ENCODE data around the gene PTPRM. TPM values are rescaled to one million over a fixed set of nuclear protein-coding genes. Genes with fewer than 3 reads are reported as not detected.

The PTPRM gene
- total RNA-seq, 1 donor from 2014 or later = 1.00 TPM

DNA sequence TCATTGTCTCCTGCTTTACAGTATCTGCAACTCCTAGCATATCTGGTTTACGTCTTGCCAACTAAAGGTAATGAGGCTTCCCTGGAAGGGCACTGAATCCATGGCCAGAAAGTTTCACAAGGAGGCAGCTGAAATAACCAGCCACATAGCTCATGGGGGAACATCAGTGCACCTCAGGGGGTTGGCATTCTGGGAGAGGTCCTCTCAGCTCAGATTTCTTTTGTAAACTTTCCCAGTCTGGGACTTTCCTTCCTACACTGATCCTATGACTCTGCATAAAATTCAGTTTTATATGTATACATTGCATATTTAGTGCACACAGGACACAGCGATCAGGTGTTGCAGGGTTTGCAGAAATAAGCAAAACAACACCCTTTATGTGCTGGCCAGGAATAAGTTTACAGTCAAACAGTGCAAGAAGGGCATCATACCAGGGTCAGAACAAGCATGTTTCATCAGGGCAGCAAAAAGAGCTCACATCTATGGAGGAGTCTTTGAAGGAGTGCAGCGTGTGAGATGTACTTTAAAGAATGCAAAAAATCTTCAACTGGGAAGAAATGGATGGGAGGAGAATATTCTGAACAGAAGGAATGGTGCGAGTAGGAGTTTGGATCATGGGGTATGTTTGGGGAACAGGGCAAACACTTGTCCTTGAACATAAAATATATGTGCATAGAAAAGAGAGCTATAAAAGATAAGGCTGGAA, 801.5 kb downstream of the PTPRM start:
- ChIA-PET CTCF (no interaction called here), POLR2A (no interaction called here)
- peaks cover 31% of the 10 kb centered on the region for H3K27me3 Mint-ChIP-seq
- no peaks in the 10 kb centered on the region for H3K36me3 Mint-ChIP-seq (ENCODE audit: low read depth)
- intact Hi-C loops (cut with micrococcal nuclease) = no loop called here
- H3K27ac Mint-ChIP-seq = no peak overlapping the region
- no peak overlapping the region for H3K4me3 Mint-ChIP-seq
- DNase-seq (no peak), ATAC-seq (ENCODE audit: low read depth) (no peak)
- TF ChIP-seq, protein P1, sequence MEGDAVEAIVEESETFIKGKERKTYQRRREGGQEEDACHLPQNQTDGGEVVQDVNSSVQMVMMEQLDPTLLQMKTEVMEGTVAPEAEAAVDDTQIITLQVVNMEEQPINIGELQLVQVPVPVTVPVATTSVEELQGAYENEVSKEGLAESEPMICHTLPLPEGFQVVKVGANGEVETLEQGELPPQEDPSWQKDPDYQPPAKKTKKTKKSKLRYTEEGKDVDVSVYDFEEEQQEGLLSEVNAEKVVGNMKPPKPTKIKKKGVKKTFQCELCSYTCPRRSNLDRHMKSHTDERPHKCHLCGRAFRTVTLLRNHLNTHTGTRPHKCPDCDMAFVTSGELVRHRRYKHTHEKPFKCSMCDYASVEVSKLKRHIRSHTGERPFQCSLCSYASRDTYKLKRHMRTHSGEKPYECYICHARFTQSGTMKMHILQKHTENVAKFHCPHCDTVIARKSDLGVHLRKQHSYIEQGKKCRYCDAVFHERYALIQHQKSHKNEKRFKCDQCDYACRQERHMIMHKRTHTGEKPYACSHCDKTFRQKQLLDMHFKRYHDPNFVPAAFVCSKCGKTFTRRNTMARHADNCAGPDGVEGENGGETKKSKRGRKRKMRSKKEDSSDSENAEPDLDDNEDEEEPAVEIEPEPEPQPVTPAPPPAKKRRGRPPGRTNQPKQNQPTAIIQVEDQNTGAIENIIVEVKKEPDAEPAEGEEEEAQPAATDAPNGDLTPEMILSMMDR (IDR thresholded peaks at IDR 0.05) = no peak
- H3K9me3 Mint-ChIP-seq = no peaks in the 10 kb centered on the region
- H3K4me1 Mint-ChIP-seq = no peaks in the 10 kb centered on the region

DNA sequence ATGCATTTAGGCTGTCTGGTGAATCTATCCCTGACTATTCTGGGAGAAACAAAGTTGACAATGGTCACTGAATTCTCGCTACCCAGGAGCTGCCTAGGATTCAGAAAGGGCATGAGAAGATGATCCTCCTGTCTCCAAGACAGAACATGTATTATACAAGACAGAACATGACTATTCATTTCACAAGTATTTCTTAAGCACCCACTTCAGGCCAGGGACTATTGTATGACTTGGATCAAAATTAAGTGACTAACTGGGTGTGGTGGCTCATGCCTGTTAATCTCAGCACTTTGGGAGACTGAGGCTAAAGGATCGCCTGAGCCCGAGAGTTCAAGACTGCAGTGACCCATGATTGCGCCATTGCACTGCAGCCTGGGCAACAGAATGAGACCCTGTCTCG, 806.4 kb downstream of the PTPRM start:
- H3K9me3 Mint-ChIP-seq = no peaks in the 10 kb centered on the region
- ChIA-PET CTCF (no interaction called here), POLR2A (no interaction called here)
- no peaks in the 10 kb centered on the region for H3K36me3 Mint-ChIP-seq (ENCODE audit: low read depth)
- ATAC-seq (ENCODE audit: low read depth) (no peak), DNase-seq (no peak)
- no peak overlapping the region for H3K4me3 Mint-ChIP-seq
- TF ChIP-seq, protein P1 (IDR thresholded peaks at IDR 0.05) = no peak
- H3K27me3 Mint-ChIP-seq = peaks cover 15% of the 10 kb centered on the region
- intact Hi-C loops (cut with micrococcal nuclease) = no loop called here
- no peak overlapping the region for H3K27ac Mint-ChIP-seq
- H3K4me1 Mint-ChIP-seq = no peaks in the 10 kb centered on the region

DNA sequence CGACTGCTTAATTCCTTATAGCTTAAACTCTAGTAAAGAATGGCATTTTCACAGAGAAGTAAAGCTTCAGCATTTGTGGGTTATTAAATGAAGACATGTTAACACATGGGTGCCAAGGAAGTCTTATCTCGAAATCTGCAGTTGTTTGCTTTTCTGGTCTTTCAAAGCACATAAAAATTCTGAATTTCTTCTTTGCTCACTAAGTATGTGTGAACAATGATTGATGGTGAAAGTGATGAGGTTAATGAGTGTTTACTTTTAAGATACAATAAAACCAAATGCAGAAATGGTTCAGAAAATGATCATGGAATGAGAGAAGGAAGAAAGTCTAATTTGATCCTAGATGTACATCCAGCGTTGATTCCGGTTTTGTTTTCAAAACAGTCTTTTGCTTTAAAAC, 807.6 kb downstream of the PTPRM start:
- Mint-ChIP-seq H3K27me3 (peaks cover 6% of the 10 kb centered on the region), H3K9me3 (no peaks in the 10 kb centered on the region), H3K4me1 (no peaks in the 10 kb centered on the region), H3K4me3 (no peak overlapping the region), H3K27ac (no peak overlapping the region), H3K36me3 (ENCODE audit: low read depth) (no peaks in the 10 kb centered on the region)
- POLR2A ChIA-PET = no interaction called here
- intact Hi-C loops (cut with micrococcal nuclease) = no loop called here
- CTCF ChIA-PET = no interaction called here
- no peak for DNase-seq
- no peak for ATAC-seq (ENCODE audit: low read depth)
- TF ChIP-seq, protein P1 (IDR thresholded peaks at IDR 0.05) = no peak

- DNase-seq (no peak), ATAC-seq (ENCODE audit: low read depth) (no peak)
- no peaks in the 10 kb centered on the region for H3K4me1 Mint-ChIP-seq
- H3K27me3 Mint-ChIP-seq = peaks cover 6% of the 10 kb centered on the region
- intact Hi-C loops (cut with micrococcal nuclease) = no loop called here
- no peak overlapping the region for H3K4me3 Mint-ChIP-seq
- no peaks in the 10 kb centered on the region for H3K36me3 Mint-ChIP-seq (ENCODE audit: low read depth)
- no peak overlapping the region for H3K27ac Mint-ChIP-seq
- TF ChIP-seq, protein P1 (IDR thresholded peaks at IDR 0.05) = no peak
- H3K9me3 Mint-ChIP-seq = no peaks in the 10 kb centered on the region
- CTCF ChIA-PET = no interaction called here
- POLR2A ChIA-PET = no interaction called here
Observed at GRCh38 chr18:8375249-8375648, 808.1 kb downstream of the PTPRM start.

DNA sequence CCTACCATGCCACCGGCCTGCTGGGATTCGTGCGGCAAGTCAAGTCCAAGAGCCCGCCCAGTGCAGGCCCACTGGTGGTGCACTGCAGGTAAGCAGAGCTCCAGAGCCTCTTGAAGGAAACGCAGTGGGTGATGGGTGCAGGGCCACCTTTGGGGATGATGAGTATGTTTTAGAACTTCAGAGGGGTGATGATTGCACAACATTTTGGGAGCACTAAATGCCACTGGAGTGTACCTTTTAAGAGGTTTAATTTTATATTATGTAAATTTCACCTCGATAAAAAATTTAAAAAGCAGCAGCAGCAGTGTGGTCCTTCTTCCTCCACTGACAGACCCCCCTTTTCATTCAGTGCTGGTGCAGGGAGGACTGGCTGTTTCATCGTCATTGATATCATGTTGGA, 809.0 kb downstream of the PTPRM start:
- ChIA-PET CTCF (no interaction called here), POLR2A (no interaction called here)
- peaks cover 3% of the 10 kb centered on the region for H3K27me3 Mint-ChIP-seq
- no peak overlapping the region for H3K27ac Mint-ChIP-seq
- H3K4me1 Mint-ChIP-seq = no peaks in the 10 kb centered on the region
- intact Hi-C loops (cut with micrococcal nuclease) = no loop called here
- no peak overlapping the region for H3K4me3 Mint-ChIP-seq
- no peaks in the 10 kb centered on the region for H3K36me3 Mint-ChIP-seq (ENCODE audit: low read depth)
- ATAC-seq (ENCODE audit: low read depth) (no peak), DNase-seq (no peak)
- no peaks in the 10 kb centered on the region for H3K9me3 Mint-ChIP-seq
- TF ChIP-seq, protein P1 (IDR thresholded peaks at IDR 0.05) = no peak

Measured in activated B cell treated with CpG ODN at 0.5 μM for 24 hours (primary cell).